Astrocyte (in vitro differentiated cells and primary cell): ENCODE data around the gene NDUFA8. TPM values are rescaled to one million over a fixed set of nuclear protein-coding genes. Genes with fewer than 3 reads are reported as not detected.

ENCODE experiments used
- DNase-seq: peaks from one replicate; pipeline ENCODE4 v3.0.0-alpha.2; 2010; ENCODE audit warnings: low read depth
- FAIRE-seq: peaks from 2 replicates; lab custom pipeline; 2011; peaks lifted over from hg19 to GRCh38; lab: Jason Lieb, UNC
- H2AFZ ChIP-seq: 2 replicates; pipeline ENCODE4 v1.6.0; 2012; ENCODE audit warnings: low read depth, low read length, inconsistent platforms
- H3K27ac ChIP-seq: 2 replicates; pipeline ENCODE4 v1.5.1; 2011; ENCODE audit warnings: low read depth, low read length, inconsistent platforms
- H3K27me3 ChIP-seq: 2 replicates; pipeline ENCODE4 v1.6.0; 2011; ENCODE audit warnings: low read length, inconsistent platforms; ENCODE audit not compliant: insufficient read depth
- H3K36me3 ChIP-seq: 2 replicates; pipeline ENCODE4 v1.5.1; 2011; ENCODE audit warnings: low read length, inconsistent platforms; ENCODE audit not compliant: insufficient read depth
- H3K4me1 ChIP-seq: 2 replicates; pipeline ENCODE4 v1.5.1; 2011; ENCODE audit warnings: low read length, inconsistent platforms; ENCODE audit not compliant: insufficient read depth
- H3K4me2 ChIP-seq: 2 replicates; pipeline ENCODE4 v1.6.0; 2012; ENCODE audit warnings: low read length, inconsistent platforms
- H3K4me3 ChIP-seq: 2 replicates; pipeline ENCODE4 v1.5.1; 2011; ENCODE audit warnings: low read depth, mild to moderate bottlenecking, low read length, inconsistent platforms; ENCODE audit not compliant: insufficient read depth
- H3K79me2 ChIP-seq: 2 replicates; pipeline ENCODE4 v1.6.0; 2012; ENCODE audit warnings: mild to moderate bottlenecking, low read length, inconsistent platforms; ENCODE audit not compliant: insufficient read depth
- H3K9ac ChIP-seq: 2 replicates; pipeline ENCODE4 v1.6.0; 2012; ENCODE audit warnings: mild to moderate bottlenecking, low read length, inconsistent platforms
- H3K9me3 ChIP-seq: 2 replicates; pipeline ENCODE4 v1.5.1; 2012; ENCODE audit warnings: low read depth, mild to moderate bottlenecking, low read length, inconsistent platforms; ENCODE audit not compliant: insufficient read depth
- H4K20me1 ChIP-seq: 2 replicates; pipeline ENCODE4 v1.6.0; 2012; ENCODE audit warnings: low read length, inconsistent platforms; ENCODE audit not compliant: insufficient read depth
- H3K27ac Mint-ChIP-seq: one replicate; pipeline ENCODE4 v1.8.0; 2021; ENCODE audit warnings: mild to moderate bottlenecking, mixed read lengths; ENCODE audit not compliant: unreplicated experiment
- H3K27me3 Mint-ChIP-seq: one replicate; pipeline ENCODE4 v1.8.0; 2021; ENCODE audit warnings: low read depth, mixed read lengths; ENCODE audit not compliant: unreplicated experiment
- H3K36me3 Mint-ChIP-seq: one replicate; pipeline ENCODE4 v1.8.0; 2021; ENCODE audit warnings: low read depth, mixed read lengths; ENCODE audit not compliant: unreplicated experiment
- H3K4me1 Mint-ChIP-seq: one replicate; pipeline ENCODE4 v1.8.0; 2021; ENCODE audit warnings: low read depth, mixed read lengths; ENCODE audit not compliant: unreplicated experiment
- H3K4me3 Mint-ChIP-seq: one replicate; pipeline ENCODE4 v1.8.0; 2021; ENCODE audit warnings: mild to moderate bottlenecking, moderate library complexity, mixed read lengths; ENCODE audit not compliant: unreplicated experiment
- H3K9me3 Mint-ChIP-seq: one replicate; pipeline ENCODE4 v1.8.0; 2021; ENCODE audit warnings: mild to moderate bottlenecking, mixed read lengths; ENCODE audit not compliant: unreplicated experiment
- CTCF ChIP-seq: IDR thresholded peaks from 2 replicates; pipeline ENCODE4 v1.5.1; 2011; ENCODE audit warnings: low read depth, mild to moderate bottlenecking, inconsistent platforms, low read length, moderate library complexity; ENCODE audit not compliant: insufficient read depth
- EZH2 ChIP-seq: IDR thresholded peaks from 2 replicates; pipeline ENCODE4 v1.6.1; 2012; ENCODE audit warnings: mild to moderate bottlenecking, low read length, inconsistent platforms; ENCODE audit not compliant: insufficient read depth
- microRNA-seq: library from miRNA; unstranded; fragments of <30 nt; microRNA quantifications from one replicate; pipeline ENCODE4 v1.2.0, GENCODE V29; 2020
- total RNA-seq: library from RNA; stranded (reverse); gene quantifications from 2 replicates; pipeline ENCODE4 v1.2.1, GENCODE V29; 2021

The NDUFA8 gene
- total RNA-seq, 1 donor from 2014 or later, result 52.3 TPM

DNA sequence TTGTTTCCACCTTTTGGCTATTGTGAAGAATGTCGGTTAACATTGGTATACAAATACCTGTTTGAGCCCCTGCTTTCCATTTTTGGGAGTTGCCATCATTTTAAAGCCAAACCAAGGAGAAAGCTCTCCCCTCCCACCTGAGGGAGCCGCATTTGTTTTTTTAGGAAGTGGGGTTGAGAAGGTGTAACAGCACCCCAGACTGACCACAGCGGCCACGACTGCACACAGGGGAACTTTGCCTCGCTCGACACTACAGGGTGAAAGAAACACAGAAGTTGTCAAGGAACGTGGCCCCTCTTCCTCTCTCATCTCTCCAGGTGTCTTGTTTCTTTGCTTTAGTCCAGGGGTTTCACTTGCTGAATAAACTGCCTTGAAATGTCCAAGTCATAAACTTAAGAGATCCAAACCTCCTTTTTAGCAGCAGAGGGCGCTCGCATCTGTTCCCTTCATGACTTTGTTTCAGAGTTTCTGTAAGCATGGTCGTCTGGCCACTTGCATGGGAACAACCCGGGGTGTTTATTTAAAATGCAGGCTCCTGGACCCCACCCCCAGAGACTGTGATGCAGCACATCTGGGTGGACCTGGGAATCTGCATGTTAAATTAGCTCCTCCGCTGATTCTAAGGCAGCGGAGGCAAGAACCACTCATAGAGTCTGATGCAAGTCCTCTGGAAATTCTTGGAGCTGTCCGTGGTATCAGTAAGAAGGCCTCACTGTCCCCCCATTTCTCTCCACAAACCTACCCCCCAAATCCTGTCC lies 64.4 kb downstream of the NDUFA8 start:
- Mint-ChIP-seq H3K27me3 (peaks cover 28% of the 10 kb centered on the region), H3K27ac (no peak overlapping the region), H3K9me3 (no peaks in the 10 kb centered on the region), H3K4me3 (no peak overlapping the region), H3K4me1 (peaks cover 7% of the 10 kb centered on the region), H3K36me3 (peaks cover 4% of the 10 kb centered on the region)
- DNase-seq (no peak), FAIRE-seq (no peak)
- Histone ChIP-seq H3K27me3 (peaks cover 4% of the 10 kb centered on the region), H3K4me3 (no peak overlapping the region), H2AFZ (no peak overlapping the region), H3K27ac (no peak overlapping the region), H4K20me1 (peaks cover 22% of the 10 kb centered on the region), H3K9ac (no peak overlapping the region), H3K4me1 (peaks cover 12% of the 10 kb centered on the region), H3K36me3 (no peaks in the 10 kb centered on the region), H3K79me2 (peaks cover 27% of the 10 kb centered on the region), H3K9me3 (no peaks in the 10 kb centered on the region), H3K4me2 (peak overlapping the region; percentile 2)
- TF ChIP-seq CTCF, result peak; percentile 79
- no peak for TF ChIP-seq EZH2

Small RNAs within 50 kb of the gene (microRNA-seq; reads per million reads assigned to microRNA genes)
- gene MIR4478, result not detected

Other genes starting within 250 kb of the NDUFA8 start
- gene TTLL11, start 66.5 kb downstream of the NDUFA8 start, total RNA-seq, result 6.6 and 6.9 TPM in 2 replicates
- not detected in 2 replicates for gene MORN5, start 129 bp upstream of the NDUFA8 start, total RNA-seq
- 0.34 and 0.53 TPM in 2 replicates for gene LHX6, start 69.2 kb upstream of the NDUFA8 start, total RNA-seq
- 28.6 and 29.1 TPM in 2 replicates for gene RBM18, start 105.1 kb upstream of the NDUFA8 start, total RNA-seq
- gene MRRF, start 105.1 kb upstream of the NDUFA8 start, total RNA-seq, result 24.0 and 24.1 TPM in 2 replicates
- 0.23 and 0.41 TPM in 2 replicates for gene PTGS1, start 211.2 kb upstream of the NDUFA8 start, total RNA-seq